DND-41 (cell line): ENCODE measurements around the gene CXCL10.

Source experiments
- CTCF ChIP-seq: IDR thresholded peaks from 2 replicates; pipeline ENCODE4 v1.5.1; 2012; ENCODE audit warnings: borderline replicate concordance, low read length, moderate library complexity, mild to moderate bottlenecking; ENCODE audit not compliant: poor library complexity, severe bottlenecking; ENCODE audit errors: extremely low read depth
- EZH2 ChIP-seq: IDR thresholded peaks from 3 replicates; pipeline ENCODE4 v1.6.1; 2012; ENCODE audit warnings: borderline replicate concordance, low read depth, mild to moderate bottlenecking, moderate library complexity, low read length, inconsistent platforms; ENCODE audit not compliant: severe bottlenecking

DNA sequence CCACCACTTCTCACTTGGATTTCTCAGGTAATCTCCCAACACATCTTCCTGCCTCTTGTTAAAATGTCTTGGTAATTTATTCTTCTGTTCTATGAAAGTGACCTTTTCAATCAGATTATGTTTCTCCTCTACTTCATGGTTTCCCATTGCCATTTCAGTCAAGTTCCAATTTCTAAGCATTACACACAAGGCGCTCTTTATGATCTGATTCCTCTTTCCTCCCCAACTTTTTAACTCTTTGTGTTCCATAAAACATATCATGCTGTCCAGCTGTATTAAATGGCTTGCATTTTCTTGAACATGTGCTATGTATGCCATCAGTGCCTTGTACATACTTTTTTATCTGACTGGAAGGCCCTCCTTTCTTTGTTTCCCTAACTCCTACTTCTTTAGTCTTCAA lies 38.1 kb upstream of the CXCL10 start:
- no peak for TF ChIP-seq CTCF
- TF ChIP-seq EZH2 = no peak
